Activated CD4-positive, alpha-beta T cell treated with anti-CD3 and anti-CD28 coated beads for 1 hour (primary cell): ENCODE measurements around the gene EFL1.
"Not testable (repeated sequence)": the region's sequence is repeated elsewhere in the genome, so short reads cannot be mapped to it uniquely, and the experiment has no call there.

Experiments
- DNase-seq: peaks from one replicate; pipeline ENCODE4 v3.0.0-alpha.2; 2020

EFL1 gene

GRCh38 chr15:82195818-82196217 is 66.7 kb downstream of the EFL1 start:
- not testable (repeated sequence) for DNase-seq

- DNase-seq = not testable (repeated sequence)
Observed at GRCh38 chr15:82194488-82194887, 68.0 kb downstream of the EFL1 start.

GRCh38 chr15:82193435-82193834 is 69.1 kb downstream of the EFL1 start:
- DNase-seq = not testable (repeated sequence)

GRCh38 chr15:82192394-82192793 is 70.1 kb downstream of the EFL1 start:
- not testable (repeated sequence) for DNase-seq

GRCh38 chr15:82186719-82187406 is 75.7 kb downstream of the EFL1 start:
- no peak for DNase-seq

- no peak for DNase-seq
Observed at GRCh38 chr15:82186161-82186560, 76.4 kb downstream of the EFL1 start.

- no peak for DNase-seq
Observed at GRCh38 chr15:82184776-82185175, 77.8 kb downstream of the EFL1 start.

GRCh38 chr15:82184355-82184754 is 78.2 kb downstream of the EFL1 start:
- DNase-seq = no peak

- DNase-seq = no peak
Observed at GRCh38 chr15:82183121-82184031, 79.2 kb downstream of the EFL1 start.

GRCh38 chr15:82181371-82181770 is 81.2 kb downstream of the EFL1 start:
- no peak for DNase-seq

- no peak for DNase-seq
Observed at GRCh38 chr15:82178061-82178460, 84.5 kb downstream of the EFL1 start.

- no peak for DNase-seq
Observed at GRCh38 chr15:82177291-82178010, 85.1 kb downstream of the EFL1 start.

GRCh38 chr15:82176542-82176941 is 86.0 kb downstream of the EFL1 start:
- DNase-seq = no peak

GRCh38 chr15:82174471-82175235 is 87.9 kb downstream of the EFL1 start:
- no peak for DNase-seq

- DNase-seq = no peak
Observed at GRCh38 chr15:82173108-82173507, 89.4 kb downstream of the EFL1 start.

GRCh38 chr15:82172506-82172905 is 90.0 kb downstream of the EFL1 start:
- no peak for DNase-seq

- DNase-seq = no peak
Observed at GRCh38 chr15:82168757-82169156, 93.8 kb downstream of the EFL1 start.

- no peak for DNase-seq
Observed at GRCh38 chr15:82168296-82168695, 94.2 kb downstream of the EFL1 start.

GRCh38 chr15:82165948-82166376 is 96.6 kb downstream of the EFL1 start:
- DNase-seq = no peak

GRCh38 chr15:82159922-82160321 is 102.6 kb downstream of the EFL1 start:
- no peak for DNase-seq

GRCh38 chr15:82158811-82159210 is 103.7 kb downstream of the EFL1 start:
- no peak for DNase-seq

- DNase-seq = no peak
Observed at GRCh38 chr15:82150645-82151044, 111.9 kb downstream of the EFL1 start.
